Measurements from ENCODE around the gene COL16A1. TPM values are rescaled to one million over a fixed set of nuclear protein-coding genes. Genes with fewer than 3 reads are reported as not detected.
A peak's percentile ranks its signal among the peaks of the same experiment; 100 is the strongest.

The COL16A1 gene
- total RNA-seq, 2 experiments from 2014 or later = 0.14 TPM; not detected in 1

DNA sequence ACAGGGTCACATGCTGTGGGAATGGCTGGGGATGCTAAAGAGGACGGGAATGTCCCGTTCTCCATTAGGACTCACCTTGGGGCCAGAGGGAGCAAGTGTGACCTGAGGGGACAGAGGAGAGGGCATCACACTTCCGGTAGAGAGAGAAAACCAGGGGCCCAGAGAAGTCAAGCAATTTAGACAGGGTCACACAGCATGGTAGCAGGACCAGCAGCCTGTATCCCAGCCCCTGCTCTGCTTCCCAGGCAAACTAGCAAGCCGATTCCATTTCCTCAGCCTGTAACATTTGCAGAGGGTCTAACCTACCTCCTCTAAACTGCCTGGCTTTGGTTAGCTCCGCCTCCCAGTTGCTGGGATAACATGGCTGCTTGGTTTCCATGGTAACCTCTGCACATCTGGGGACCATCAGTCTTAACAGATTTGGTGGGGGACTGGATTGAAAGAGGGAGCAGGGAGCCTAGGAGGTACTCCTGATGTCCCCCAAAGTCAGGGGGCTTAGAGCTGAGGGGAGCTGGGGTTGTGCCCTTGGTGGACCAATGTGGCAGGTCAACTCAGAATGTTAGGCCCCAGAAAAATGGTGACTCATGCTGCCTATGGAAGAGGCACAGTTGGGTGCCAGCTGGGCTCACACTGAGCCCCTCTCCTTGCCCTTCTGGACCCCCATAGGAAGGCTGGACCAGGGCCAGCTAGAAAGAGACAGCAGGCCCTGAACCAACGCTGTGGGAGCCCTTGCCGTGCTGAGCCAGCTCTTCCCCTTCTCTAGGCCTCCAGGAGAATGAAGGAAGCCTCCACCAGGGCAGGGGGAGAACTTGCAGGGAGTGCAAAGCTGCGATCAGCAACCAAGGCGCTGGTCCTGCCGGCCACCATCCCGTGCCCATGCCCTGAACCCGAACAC lies 9.5 kb downstream of the COL16A1 start:
- POLR2A ChIA-PET = no interaction called here
- DNase-seq = no peak
- H3K9me3 Mint-ChIP-seq = no peaks in the 10 kb centered on the region
- no peaks in the 10 kb centered on the region for H3K36me3 Mint-ChIP-seq
- peaks cover 4% of the 10 kb centered on the region for H3K27me3 Mint-ChIP-seq
- H3K27ac Mint-ChIP-seq = no peak overlapping the region
- H3K4me1 Mint-ChIP-seq = peaks cover 7% of the 10 kb centered on the region
- ATAC-seq (ENCODE audit: low read depth) = no peak
- H3K4me3 Mint-ChIP-seq = no peak overlapping the region

DNA sequence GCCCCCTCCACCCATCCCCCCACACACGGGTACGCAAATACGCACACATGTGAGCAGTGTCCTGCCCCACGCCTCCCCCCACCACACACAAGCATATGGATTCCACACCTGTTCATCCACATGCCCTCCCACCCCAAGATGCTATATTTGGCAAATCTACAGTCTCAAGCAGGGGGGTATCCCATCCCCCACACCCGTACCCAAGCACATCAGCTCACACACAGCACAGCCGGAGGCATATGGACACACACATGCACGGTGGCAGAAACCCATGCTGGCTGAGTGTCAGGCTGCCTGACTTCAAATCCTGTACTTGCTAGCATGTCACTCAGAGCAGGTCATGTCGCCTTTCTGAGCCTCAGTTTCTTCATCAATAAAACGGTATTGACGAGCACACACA lies 10.6 kb downstream of the COL16A1 start:
- Mint-ChIP-seq H3K27ac (no peak overlapping the region), H3K4me3 (no peak overlapping the region), H3K9me3 (no peaks in the 10 kb centered on the region), H3K27me3 (peaks cover 4% of the 10 kb centered on the region), H3K36me3 (no peaks in the 10 kb centered on the region), H3K4me1 (peaks cover 3% of the 10 kb centered on the region)
- DNase-seq (no peak), ATAC-seq (ENCODE audit: low read depth) (no peak)
- POLR2A ChIA-PET = no interaction called here

DNA sequence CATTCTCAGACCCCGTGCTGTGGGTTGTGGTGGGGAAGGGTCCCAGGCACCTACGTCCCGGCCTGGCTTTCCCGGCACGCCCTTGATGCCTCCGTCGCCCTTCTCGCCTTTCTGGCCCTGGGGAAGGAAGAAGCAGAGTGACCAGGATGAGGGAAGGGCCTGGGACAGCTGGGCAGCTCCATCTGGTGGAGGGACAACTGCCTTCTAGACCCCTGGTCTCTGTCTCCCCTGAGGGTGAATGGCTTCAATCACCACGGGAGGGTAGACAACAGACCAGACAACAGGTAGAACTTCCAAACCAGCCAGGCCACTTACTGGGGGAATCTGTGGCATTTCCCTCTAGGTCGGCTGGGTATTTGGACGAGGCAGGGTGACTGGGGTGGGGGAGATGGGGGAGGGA lies 11.9 kb downstream of the COL16A1 start:
- Mint-ChIP-seq H3K4me3 (no peak overlapping the region), H3K36me3 (no peaks in the 10 kb centered on the region), H3K9me3 (no peaks in the 10 kb centered on the region), H3K27ac (no peak overlapping the region), H3K27me3 (peaks cover 7% of the 10 kb centered on the region), H3K4me1 (peaks cover 3% of the 10 kb centered on the region)
- POLR2A ChIA-PET = no interaction called here
- no peak for DNase-seq
- ATAC-seq (ENCODE audit: low read depth) = no peak

DNA sequence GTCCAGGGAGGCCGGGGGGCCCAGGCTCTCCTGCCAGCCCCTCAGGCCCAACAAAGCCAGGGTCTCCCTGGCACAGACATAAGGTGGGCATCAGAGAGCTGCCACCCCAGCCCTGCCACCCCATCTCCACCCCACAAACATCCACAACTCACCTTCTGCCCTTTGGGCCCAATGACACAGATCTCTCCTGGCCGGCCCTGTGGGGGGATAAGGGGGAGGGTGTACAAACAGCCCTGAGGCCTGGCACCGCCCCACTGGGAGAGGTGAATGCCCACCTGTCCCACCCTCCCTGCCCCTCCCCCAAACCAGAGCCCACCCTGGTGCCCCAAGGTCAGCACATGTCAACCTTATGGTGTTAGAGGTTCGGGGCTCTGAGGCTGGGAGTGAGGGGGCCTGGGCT lies 12.4 kb downstream of the COL16A1 start:
- no peak for ATAC-seq (ENCODE audit: low read depth)
- Mint-ChIP-seq H3K27ac (no peak overlapping the region), H3K36me3 (no peaks in the 10 kb centered on the region), H3K27me3 (peaks cover 7% of the 10 kb centered on the region), H3K4me3 (no peak overlapping the region), H3K4me1 (peaks cover 3% of the 10 kb centered on the region), H3K9me3 (no peaks in the 10 kb centered on the region)
- POLR2A ChIA-PET = no interaction called here
- no peak for DNase-seq

DNA sequence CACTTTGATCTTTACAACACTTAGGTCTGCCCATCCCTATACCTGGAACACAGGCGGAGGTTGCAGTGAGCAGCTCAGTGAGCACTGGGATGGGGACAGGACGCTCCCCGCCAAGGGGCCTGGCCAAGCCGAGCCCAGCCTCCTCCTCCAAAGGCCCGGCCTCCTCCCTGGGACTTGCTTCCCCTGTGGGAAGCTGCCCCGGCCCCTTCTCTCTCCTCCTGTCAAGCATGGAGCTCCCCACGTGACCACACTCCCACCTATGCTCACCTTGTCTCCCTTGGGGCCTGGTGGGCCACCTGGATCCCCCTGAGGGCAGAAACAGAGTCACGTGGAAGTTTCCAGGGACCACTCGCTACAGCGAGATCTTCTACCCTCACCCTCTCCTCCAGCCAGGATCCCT lies 12.9 kb downstream of the COL16A1 start:
- peaks cover 7% of the 10 kb centered on the region for H3K27me3 Mint-ChIP-seq
- H3K4me1 Mint-ChIP-seq = peaks cover 3% of the 10 kb centered on the region
- DNase-seq (no peak), ATAC-seq (ENCODE audit: low read depth) (no peak)
- no peak overlapping the region for H3K4me3 Mint-ChIP-seq
- POLR2A ChIA-PET = no interaction called here
- no peak overlapping the region for H3K27ac Mint-ChIP-seq
- H3K36me3 Mint-ChIP-seq = no peaks in the 10 kb centered on the region
- no peaks in the 10 kb centered on the region for H3K9me3 Mint-ChIP-seq

DNA sequence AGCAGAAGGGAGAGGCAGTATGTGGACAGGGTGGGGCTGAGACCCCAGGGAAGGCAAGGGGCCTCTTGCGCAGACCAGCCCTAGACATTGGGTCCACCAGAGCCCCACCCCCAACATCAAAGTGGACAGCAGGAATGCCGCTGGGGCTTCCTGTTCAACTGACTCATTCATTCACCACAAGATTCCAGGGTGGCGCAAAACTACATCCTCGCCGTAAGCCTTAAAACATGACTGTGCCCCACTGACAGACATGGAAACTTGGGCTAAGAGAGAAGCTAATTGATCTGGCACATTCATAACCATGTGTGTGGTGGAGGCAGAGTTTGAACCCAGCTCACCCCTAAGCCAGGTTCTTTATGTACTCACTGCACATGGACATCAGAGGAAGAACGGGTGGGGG lies 14.0 kb downstream of the COL16A1 start:
- POLR2A ChIA-PET = no interaction called here
- peaks cover 3% of the 10 kb centered on the region for H3K4me1 Mint-ChIP-seq
- no peak overlapping the region for H3K27ac Mint-ChIP-seq
- peaks cover 7% of the 10 kb centered on the region for H3K27me3 Mint-ChIP-seq
- H3K4me3 Mint-ChIP-seq = no peak overlapping the region
- ATAC-seq (ENCODE audit: low read depth) = no peak
- no peaks in the 10 kb centered on the region for H3K9me3 Mint-ChIP-seq
- H3K36me3 Mint-ChIP-seq = no peaks in the 10 kb centered on the region
- no peak for DNase-seq

DNA sequence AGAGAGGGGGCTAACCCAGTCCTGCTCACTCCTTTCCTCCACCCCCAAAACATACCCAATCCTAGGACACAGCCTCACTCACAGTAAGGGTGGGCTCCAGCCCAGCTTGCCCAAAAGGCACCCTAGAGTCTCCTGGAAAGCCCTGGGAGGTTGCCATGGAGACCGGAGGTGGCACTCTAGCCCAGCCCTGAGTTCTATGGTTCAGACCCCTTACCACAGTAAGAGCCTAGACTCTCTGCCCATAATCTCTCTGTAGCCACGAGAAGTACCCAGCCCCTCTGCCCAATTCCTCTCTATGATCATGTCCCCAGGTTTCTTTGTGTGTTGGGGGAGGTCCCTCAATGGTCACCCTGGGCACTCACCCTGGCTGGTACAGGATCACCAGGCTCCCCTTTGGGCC lies 14.4 kb downstream of the COL16A1 start:
- POLR2A ChIA-PET = no interaction called here
- H3K27me3 Mint-ChIP-seq = peaks cover 9% of the 10 kb centered on the region
- ATAC-seq (ENCODE audit: low read depth) (no peak), DNase-seq (no peak)
- no peaks in the 10 kb centered on the region for H3K36me3 Mint-ChIP-seq
- H3K4me1 Mint-ChIP-seq = peaks cover 3% of the 10 kb centered on the region
- H3K4me3 Mint-ChIP-seq = no peak overlapping the region
- no peaks in the 10 kb centered on the region for H3K9me3 Mint-ChIP-seq
- H3K27ac Mint-ChIP-seq = no peak overlapping the region

DNA sequence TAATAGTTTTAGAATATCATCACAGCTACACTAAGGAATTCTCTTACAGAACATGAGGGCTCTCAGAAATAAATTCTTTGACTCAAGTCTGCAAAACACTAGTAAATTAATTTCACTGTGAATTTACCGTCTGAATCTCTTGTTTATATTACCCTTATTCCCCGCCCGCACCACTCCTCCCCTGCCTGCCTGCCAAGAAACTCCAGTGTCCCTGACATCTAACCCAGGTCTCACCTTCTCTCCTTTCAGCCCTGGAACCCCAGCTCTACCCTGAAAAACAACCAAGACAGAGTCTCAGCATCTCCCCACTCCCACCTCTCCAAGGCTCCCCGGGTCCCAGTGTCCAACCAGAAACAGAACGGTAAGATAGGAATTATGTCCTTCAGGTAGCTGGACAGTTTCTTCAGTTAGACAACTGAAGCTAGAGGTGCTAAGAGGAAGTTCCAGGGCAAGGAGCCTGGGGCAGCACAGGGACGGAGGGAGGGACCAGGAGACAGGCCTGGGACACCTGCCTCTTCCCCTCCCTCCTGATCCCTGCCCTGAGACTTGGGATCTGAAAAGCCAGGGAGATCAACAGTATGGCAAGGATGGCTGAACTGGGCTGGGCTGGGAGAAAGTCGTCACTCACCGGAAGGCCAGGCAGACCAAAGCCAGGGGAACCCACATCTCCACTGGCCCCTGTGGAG lies 15.4 kb downstream of the COL16A1 start:
- POLR2A ChIA-PET = no interaction called here
- no peak overlapping the region for H3K27ac Mint-ChIP-seq
- no peaks in the 10 kb centered on the region for H3K4me1 Mint-ChIP-seq
- no peak for DNase-seq
- no peaks in the 10 kb centered on the region for H3K36me3 Mint-ChIP-seq
- no peak overlapping the region for H3K4me3 Mint-ChIP-seq
- no peaks in the 10 kb centered on the region for H3K9me3 Mint-ChIP-seq
- ATAC-seq (ENCODE audit: low read depth) = no peak
- H3K27me3 Mint-ChIP-seq = peaks cover 7% of the 10 kb centered on the region

DNA sequence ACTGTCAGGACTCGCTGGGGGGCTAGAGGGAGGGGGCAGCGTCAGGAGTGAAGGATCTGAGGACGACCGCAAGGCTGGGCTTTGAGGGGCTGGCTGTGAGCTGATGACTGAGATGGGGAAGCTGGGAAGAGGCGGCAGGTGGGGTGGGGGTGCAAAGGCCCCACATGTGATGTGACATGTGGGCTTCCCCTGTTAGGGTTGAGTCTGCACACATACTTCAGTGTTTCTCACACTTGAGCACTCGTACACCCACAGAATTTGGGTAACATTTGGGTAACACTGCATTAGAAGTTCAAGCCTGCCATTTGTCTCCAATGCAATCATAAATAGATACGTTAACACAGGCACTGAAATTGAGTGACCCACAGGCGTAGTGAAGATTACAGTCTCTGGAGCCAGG lies 16.2 kb downstream of the COL16A1 start:
- no peak for DNase-seq
- no peaks in the 10 kb centered on the region for H3K9me3 Mint-ChIP-seq
- H3K4me3 Mint-ChIP-seq = no peak overlapping the region
- H3K27me3 Mint-ChIP-seq = peaks cover 7% of the 10 kb centered on the region
- POLR2A ChIA-PET = no interaction called here
- ATAC-seq (ENCODE audit: low read depth) = no peak
- no peak overlapping the region for H3K27ac Mint-ChIP-seq
- H3K4me1 Mint-ChIP-seq = no peaks in the 10 kb centered on the region
- no peaks in the 10 kb centered on the region for H3K36me3 Mint-ChIP-seq

DNA sequence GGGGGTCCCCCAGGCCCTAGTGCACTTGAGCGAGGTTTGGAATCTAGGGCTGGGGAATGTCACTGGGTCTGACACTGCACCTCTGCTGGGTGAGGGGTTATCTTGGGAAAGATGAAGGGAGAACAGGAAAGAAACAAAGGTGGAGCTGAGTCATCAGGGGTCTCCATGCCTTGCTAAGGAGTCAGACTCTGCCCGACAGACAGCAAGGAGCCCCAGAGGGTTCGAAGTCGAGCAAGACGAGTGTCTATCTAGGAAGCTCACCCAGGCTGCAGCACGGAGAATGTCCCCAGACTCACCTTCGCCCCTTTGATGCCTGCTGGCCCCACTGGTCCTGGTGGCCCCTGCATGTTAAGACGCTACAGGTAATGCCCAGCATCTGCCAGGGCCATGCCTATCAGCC lies 18.0 kb downstream of the COL16A1 start:
- H3K4me1 Mint-ChIP-seq = no peaks in the 10 kb centered on the region

DNA sequence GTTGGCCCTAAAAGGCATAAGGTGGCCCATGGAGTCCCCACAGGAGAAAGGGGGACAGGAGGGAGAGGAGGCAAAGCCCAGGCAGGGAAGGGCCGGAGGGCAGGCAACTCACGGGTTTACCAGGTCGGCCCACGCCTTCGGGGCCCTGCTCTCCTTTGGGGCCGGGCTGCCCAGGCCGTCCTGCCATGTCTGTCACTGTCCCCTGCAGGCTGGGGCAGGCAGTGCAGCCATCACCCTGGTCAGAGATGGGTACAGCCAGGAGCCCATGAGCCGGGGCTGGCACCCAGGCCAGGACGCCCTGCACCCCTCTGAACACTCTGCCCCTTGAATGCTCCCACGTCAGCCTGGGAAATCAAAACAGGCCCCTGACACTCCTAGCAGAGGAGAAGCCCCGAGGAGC lies 19.8 kb downstream of the COL16A1 start:
- POLR2A ChIA-PET = no interaction called here
- peak; percentile 44 for ATAC-seq (ENCODE audit: low read depth)
- H3K27ac Mint-ChIP-seq = no peak overlapping the region
- DNase-seq = no peak
- H3K27me3 Mint-ChIP-seq = peaks cover 8% of the 10 kb centered on the region
- H3K36me3 Mint-ChIP-seq = no peaks in the 10 kb centered on the region
- H3K9me3 Mint-ChIP-seq = no peaks in the 10 kb centered on the region
- H3K4me3 Mint-ChIP-seq = no peak overlapping the region
- H3K4me1 Mint-ChIP-seq = no peaks in the 10 kb centered on the region

More for the DNA sequence above, 18.0 kb downstream of the COL16A1 start:
- DNase-seq = no peak
- Mint-ChIP-seq H3K27me3 (peaks cover 7% of the 10 kb centered on the region), H3K4me3 (no peak overlapping the region), H3K36me3 (no peaks in the 10 kb centered on the region), H3K9me3 (no peaks in the 10 kb centered on the region), H3K27ac (no peak overlapping the region)
- POLR2A ChIA-PET = no interaction called here
- no peak for ATAC-seq (ENCODE audit: low read depth)

DNA sequence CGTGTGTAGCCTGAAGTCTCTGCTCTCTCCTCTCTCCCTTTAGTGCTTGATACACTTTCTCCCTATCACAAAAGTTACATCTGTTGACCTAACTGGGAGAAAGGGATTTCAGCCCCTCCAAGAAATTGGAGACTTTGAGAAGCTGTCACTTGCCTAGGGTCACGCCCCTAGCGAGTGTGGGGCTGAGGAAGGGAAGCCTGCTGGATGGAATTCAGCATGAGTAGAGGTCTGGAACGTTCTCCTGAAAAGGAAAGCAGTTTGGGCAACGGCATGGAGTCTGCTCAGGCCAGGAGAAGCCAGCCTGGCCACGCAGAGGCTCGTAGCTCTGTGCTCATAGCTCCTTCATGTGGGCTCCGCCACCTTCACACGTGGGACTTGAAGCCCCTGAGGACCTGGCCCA lies 22.4 kb downstream of the COL16A1 start:
- ATAC-seq (ENCODE audit: low read depth) = no peak
- POLR2A ChIA-PET = no interaction called here
- H3K9me3 Mint-ChIP-seq = no peaks in the 10 kb centered on the region
- H3K4me1 Mint-ChIP-seq = no peaks in the 10 kb centered on the region
- DNase-seq = no peak
- peaks cover 9% of the 10 kb centered on the region for H3K27me3 Mint-ChIP-seq
- H3K4me3 Mint-ChIP-seq = no peak overlapping the region
- no peaks in the 10 kb centered on the region for H3K36me3 Mint-ChIP-seq
- no peak overlapping the region for H3K27ac Mint-ChIP-seq

DNA sequence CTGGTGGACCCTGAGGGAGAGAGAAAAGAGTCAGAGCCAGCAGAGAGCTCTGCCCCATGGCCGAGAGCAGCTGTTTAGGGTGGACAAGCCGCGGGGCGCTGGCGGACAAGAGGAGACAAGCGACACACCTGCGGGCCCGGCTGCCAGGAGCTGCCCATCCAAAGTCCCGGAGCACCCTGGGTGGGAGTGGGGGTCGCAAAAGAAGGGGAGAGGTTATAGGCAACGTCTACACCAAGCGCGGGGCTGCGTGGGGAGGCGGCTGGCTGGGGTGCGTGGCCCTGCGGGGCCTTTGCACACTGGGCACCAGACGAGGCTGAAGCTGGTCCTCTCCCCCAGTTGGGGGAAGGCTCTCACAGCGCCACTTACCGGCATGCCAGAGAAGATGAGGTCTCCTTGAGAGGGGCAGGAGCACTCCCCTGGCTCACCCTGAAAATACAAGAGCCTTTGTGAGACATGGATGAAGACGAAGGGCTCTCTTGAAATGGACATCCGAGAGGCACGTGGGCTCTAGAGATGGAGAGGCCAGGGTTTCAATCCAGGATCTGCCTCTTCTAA lies 24.1 kb downstream of the COL16A1 start:
- Mint-ChIP-seq H3K9me3 (no peaks in the 10 kb centered on the region), H3K36me3 (no peaks in the 10 kb centered on the region), H3K4me1 (no peaks in the 10 kb centered on the region), H3K4me3 (no peak overlapping the region), H3K27me3 (peaks cover 8% of the 10 kb centered on the region), H3K27ac (no peak overlapping the region)
- no peak for ATAC-seq (ENCODE audit: low read depth)
- DNase-seq = no peak
- POLR2A ChIA-PET = no interaction called here

DNA sequence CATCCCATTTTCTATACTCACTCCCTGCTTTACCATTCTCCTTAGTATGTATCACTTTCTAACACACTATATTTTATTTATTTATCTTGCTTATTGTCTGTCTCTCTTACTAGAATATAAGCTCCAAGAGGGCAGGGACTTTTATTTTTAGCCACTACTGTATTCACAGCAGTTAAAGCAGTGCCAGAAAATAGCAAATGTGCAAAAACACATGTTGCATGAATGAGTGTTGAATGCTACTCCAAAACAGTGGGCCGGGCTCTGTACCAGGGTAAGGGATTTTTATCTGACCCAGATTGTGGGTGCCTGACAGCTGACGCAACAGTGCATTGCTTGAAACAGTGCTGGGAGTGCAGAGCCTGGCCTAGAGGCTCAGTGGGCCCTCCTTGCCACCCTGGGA lies 24.7 kb downstream of the COL16A1 start:
- Mint-ChIP-seq H3K4me1 (no peaks in the 10 kb centered on the region), H3K4me3 (no peak overlapping the region)
- no peak for ATAC-seq (ENCODE audit: low read depth)

More for the DNA sequence above, 24.7 kb downstream of the COL16A1 start:
- no peak overlapping the region for H3K27ac Mint-ChIP-seq
- H3K36me3 Mint-ChIP-seq = no peaks in the 10 kb centered on the region
- peaks cover 7% of the 10 kb centered on the region for H3K27me3 Mint-ChIP-seq
- H3K9me3 Mint-ChIP-seq = no peaks in the 10 kb centered on the region
- POLR2A ChIA-PET = no interaction called here
- DNase-seq = no peak

All from activated naive CD8-positive, alpha-beta T cell treated with anti-CD3 and anti-CD28 coated beads, Interleukin-2, amount 10 ng/mL, durations not matched to agents 7 days and 5 days (primary cell).